ENCODE measurements around the gene CYP1B1.
"Not testable (repeated sequence)": the region's sequence is repeated elsewhere in the genome, so short reads cannot be mapped to it uniquely, and the experiment has no call there.

Gene CYP1B1

GRCh38 chr2:38030635-38031355 is 45.2 kb downstream of the CYP1B1 start:
- DNase-seq, result no peak

DNA sequence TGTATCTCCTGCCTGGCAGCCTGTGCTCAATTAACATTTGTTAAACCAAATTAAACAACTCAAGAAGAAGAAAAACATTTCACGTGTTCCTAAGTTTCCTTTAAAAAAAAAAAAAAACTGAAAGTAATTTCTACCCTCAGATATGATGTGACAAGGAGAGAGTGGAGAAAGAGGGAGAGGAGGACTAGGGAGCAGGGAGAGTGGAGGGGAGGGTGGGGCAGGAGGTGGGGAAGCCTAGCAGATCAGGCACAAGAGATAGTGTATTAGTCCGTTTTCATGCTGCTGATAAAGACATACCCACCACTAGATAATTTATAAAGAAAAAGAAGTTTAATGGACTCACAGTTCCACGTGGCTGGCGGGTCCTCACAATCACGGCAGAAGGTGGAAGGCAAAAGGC is 46.4 kb downstream of the CYP1B1 start:
- DNase-seq, result no peak

DNA sequence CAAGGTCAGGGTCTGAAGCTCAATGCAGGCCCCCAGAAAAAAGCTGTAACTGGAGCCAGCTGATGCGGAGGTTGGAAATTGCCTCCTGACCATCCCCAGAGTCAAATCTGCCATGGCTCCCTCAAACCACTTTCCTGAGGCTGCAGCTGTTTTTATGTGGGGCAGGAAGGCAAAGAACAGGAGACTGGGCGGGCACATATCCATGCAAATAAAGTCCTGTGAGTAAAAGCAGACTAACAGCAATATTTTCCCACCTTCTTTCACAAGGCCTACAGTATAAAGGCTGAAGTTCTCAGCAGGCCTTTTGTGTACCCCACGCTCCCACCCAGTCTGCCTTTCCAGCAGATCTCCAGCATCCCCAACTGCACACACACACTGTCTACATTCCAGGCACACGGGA is 47.1 kb downstream of the CYP1B1 start:
- DNase-seq, result no peak

DNA sequence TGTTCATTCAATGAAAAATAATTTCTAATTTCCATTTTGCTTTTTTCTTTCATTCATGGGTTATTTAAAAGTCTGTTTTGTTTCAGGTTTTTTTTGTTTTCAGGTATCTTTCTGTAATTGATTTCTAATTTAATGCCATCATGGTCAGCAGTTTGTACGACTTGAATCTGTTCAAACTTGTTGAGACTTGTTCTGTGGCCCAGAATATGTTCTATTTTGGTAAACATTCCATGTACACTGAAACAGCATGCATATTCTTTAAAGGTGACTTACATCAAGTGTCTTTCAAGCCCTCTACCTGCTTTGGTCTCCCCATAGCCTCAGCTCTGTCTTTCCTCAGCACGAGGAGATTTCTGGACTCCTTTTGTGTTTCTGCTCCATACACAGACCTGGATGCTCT is 49.1 kb downstream of the CYP1B1 start:
- no peak for DNase-seq

DNA sequence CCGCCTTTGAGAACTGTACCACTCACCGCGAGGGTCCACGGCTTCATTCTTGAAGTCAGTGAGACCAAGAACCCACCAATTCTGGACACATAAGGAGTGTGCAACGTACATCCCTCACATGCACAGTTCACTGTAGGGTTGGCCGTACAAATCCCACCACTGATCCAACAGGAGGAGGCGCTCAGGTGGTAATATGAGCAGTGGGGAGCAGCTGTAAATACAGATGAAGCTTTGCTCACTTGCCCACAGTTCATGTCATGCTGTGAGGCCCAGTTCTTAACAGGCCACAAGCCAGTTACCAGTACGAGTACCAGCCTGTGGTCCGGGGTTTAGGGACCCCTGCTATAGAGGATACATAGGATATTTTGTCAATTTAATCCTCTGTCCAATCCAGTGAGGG is 54.4 kb downstream of the CYP1B1 start:
- no peak for DNase-seq

DNA sequence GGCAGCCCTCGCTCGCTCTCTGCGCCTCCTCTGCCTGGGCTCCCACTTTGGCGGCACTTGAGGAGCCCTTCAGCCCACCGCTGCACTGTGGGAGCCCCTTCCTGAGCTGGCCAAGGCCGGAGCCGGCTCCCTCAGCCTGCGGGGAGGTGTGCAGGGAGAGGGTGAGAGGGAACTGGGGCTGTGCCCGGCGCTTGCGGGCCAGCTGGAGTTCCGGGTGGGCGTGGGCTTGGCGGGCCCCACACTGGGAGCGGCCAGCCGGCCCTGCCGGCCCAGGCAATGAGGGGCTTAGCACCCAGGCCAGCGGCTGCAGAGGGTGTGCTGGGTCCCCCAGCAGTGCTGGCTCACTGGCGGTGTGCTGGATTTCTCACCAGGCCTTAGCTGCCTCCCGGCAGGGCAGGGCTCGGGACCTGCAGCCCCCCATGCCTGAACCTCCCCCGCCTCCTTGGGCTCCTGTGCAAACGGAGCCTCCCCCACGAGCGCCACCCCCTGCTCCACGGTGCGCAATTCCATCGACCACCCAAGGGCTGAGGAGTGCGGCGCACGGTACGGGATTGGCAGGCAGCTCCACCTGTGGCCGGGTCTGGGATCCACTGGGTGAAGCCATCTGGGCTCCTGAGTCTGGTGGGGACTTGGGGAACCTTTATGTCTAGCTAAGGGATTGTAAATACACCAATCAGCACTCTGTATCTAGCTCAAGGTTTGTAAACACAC is 55.4 kb downstream of the CYP1B1 start:
- DNase-seq, result not testable (repeated sequence)

DNA sequence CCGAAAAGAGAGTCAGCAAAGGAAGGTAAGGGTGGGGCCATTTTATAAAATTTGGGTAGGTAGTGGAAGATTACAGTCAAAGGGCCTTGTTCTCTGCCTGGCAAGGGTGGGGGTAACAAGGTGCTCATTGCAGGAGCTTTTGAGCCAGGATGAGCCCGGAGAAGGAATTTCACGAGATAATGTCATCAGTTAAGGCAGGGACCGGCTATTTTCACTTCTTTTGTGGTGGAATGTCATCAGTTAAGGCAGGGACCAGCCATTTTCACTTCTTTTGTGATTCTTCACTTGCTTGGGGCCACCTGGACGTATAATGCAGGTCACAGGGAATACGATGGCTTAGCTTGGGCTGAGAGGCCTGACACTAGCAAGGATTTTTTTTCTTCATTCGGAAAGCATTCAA is 58.1 kb downstream of the CYP1B1 start:
- DNase-seq, result no peak

Data from activated T-cell treated with anti-CD3 and anti-CD28 coated beads, Interleukin-2, amount 50 U/mL, for 1 hour (primary cell).